Stimulated activated CD8-positive, alpha-beta memory T cell treated with anti-CD3 and anti-CD28 coated beads, Interleukin-4, amount 100 ng/mL, for 4 hours (primary cell): ENCODE measurements around the gene ERFE.

Source experiments
- DNase-seq, 2 donors: peaks; one replicate each; pipeline ENCODE4 v3.0.0-alpha.2; 2020; ENCODE audit warnings: low read depth in 2 of 2, low spot score in 1 of 2

Gene ERFE

DNA sequence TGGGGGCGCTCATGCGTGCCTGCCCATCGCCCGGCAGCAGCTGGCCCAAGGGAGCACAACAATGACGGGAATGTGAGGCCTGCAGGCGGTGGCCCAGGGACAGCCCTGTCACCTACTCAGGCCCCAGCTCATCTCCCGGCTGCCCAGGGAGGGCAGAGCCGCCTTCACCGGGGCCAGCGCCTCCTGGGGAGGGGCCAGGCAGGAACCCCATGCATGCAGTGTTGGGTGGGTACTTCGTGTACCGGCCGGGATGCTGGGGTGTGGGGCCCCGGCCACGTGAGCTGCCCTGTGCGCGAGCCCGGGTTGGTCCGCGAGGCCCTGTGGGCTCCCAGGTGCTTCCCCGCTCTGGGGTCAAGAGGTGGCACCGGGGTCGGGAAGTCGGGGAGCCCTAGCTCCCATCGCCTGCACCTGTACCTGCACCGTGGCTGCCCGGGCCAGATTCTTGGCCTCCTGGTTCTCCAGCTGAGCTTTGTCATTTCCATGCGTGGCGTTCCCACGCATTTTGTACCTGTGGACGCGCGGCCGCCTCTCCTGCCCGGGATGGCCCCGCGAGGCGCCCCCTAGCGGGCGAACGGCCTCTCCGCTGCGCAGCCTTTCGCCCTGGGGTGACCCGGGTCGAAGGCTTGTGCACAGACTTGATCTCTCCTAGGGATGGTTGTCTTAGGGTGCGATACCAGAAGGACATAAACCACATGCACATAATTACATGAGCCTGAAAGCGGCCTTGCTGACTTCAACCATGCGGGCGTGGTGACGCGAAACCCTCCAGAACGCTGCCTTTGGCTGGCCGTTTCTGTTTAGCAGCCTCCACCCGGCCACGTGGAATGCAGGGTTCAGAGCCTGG, 19.4 kb upstream of the ERFE start:
- no peak for DNase-seq

DNA sequence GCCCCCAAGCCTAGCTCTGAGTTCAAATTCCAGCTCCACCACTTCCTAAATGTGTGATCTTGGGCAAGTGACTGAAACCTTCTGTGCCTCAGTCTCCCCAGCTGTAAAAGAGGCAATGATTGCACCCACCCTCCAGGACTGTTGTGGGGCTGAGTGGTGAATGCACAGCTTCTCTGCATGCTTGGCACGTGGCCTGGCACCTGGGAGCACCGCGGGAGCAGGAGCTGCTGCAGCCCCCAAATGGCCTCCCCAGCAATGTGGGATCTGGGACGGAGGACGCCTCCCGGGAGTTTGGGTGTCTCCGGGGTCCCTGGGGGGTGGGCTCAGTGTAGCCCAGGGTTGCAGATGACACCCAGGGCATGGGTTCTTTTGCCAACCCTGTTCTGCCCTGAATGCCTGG, 18.7 kb upstream of the ERFE start:
- DNase-seq, result no peak

GRCh38 chr2:238140721-238141540, 17.8 kb upstream of the ERFE start:
- DNase-seq, result no peak

GRCh38 chr2:238141541-238142318, 17.0 kb upstream of the ERFE start:
- DNase-seq, result no peak

DNA sequence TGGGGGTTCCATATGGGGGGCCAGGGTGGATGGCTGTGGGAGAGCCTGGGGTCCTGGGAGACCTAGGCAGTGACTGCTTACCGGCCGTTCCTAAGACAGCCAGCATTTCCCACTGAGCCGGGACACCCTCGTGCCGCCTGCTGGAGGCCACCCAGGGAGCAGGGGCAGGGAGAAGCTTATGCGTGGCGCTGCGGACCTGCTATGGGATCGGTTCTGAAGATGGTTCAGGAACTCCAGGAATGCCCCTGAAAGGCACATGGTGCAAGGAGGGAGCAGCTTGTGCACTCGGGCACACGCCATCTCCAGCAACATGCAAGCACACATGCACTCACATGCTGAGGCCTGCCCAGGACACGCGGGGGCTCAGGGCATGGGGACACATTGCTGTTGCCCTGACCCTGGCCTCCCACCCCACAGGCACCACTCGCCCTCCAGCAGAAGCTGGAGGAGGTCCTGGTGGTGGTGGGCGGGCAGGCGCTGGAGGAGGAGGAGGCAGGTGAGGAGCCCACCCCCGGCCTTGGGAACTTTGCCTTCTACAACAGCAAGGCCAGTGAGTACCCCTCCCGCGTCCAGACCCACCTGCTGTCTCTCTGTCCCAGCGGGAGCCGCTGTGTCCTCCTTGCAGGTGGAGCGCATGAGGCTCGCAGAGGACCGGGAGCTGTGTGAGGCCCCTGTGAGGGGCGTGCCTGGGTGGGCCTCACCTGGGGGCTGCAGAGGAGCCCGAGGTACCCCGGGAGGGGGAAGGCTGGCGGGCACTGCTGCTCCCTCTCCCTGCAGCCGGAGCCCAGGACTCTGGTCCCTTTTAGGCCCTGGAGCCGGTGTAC, 16.2 kb upstream of the ERFE start:
- DNase-seq, result no peak

DNA sequence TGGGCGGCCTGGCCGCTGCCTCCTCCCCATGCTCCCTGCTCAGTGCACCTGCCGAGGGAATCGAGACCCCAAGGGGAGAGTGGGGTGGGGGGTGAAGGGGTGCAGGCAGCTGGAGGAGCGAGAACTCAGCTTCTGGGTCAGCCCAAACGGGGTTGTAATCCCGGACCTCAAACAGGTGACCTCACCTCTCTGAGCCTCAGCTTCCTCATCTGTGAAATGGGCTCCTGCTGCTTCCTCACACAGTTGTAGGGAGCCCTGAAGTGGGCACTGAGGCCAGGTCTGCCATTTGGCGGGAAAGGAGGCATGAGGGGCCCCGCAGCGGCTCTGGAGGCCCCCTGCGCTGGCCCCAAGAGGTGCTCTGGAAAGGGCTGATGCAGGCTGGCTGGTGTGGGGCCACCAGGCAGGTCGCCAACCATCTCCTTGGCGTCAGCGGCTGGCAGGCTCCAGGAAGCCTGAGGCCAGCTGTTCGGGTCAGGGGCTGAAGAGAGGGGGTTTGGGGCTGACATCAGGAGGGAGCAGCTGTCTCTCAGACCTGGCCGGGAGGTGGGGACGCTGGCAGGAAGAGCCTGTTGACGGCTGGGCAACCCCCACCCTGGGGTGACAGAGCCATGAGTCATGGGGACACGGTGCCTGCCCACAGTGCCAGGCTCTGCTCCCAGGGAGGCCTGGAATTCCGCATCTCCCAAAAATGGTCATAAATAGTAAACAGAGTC, 15.4 kb upstream of the ERFE start:
- DNase-seq, result no peak

GRCh38 chr2:238144262-238144661, 14.5 kb upstream of the ERFE start:
- no peak for DNase-seq

DNA sequence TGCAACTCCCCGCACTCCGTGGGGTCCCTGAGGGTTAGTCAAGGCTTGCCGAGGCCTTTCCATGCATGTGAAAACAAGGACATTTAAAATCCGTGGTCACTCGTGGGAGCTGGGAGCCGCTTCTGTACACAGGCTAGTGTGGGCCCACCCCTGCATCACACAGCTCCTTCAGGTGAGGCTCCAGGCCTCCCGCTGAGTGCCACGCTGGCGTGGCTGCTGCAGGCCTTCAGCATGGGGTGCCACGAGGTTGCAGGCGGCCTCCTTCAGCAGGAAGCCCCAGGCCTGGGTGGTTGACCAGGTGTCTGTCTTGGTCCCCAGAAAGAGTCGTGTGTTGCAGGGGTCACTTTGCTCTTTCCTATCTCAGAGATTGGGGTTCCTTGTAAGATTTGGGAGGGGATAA, 13.7 kb upstream of the ERFE start:
- no peak for DNase-seq

GRCh38 chr2:238145851-238146250, 12.9 kb upstream of the ERFE start:
- no peak for DNase-seq

- no peak for DNase-seq
Measured at GRCh38 chr2:238146884-238147544, 11.8 kb upstream of the ERFE start.

DNA sequence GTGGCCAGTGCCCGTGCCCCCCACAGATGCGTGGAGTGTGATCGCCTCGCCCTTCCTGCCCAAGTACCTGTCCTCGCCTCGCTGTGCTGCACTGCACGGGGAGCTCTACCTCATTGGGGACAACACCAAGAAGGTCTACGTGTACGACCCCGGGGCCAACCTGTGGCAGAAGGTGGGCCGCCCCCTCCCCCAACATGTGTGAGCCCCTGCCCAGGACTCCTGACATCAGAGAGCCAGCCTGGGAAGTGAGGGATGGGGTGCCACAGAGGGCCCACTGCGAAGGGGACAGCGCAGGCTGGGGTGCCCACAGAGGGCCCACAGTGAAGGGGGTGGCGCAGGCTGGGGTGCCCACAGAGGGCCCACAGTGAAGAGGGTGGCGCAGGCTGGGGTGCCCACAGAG, 9.8 kb upstream of the ERFE start:
- DNase-seq, result no peak

- DNase-seq, result no peak
Measured at GRCh38 chr2:238149841-238150572, 8.8 kb upstream of the ERFE start.

GRCh38 chr2:238150686-238151085, 8.1 kb upstream of the ERFE start:
- DNase-seq, result no peak

DNA sequence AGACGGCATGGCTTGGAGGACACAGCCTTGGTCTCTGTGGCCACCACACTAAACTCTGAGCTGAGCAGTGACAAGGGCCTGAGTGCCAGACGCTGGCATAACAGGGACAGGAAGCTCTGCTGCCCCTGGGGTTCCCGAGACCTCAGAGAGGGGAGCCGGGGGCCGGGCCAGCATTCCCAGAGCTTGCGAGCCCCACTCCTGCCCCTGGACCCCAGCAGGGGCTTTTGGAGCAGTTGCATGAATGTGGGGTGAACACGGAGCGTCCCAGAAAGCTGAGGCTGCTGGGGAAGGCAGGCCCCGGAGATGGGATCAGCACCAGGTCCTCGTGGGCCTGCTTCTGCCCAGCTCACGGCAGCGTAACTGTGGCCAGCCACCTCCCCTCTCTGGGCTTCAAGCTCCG, 7.6 kb upstream of the ERFE start:
- no peak for DNase-seq

- no peak for DNase-seq
Measured at GRCh38 chr2:238151628-238152235, 7.0 kb upstream of the ERFE start.

GRCh38 chr2:238152771-238153688, 5.7 kb upstream of the ERFE start:
- DNase-seq, result no peak

GRCh38 chr2:238154570-238154969, 4.2 kb upstream of the ERFE start:
- no peak for DNase-seq
